Retinal pigment epithelial cell (primary cell): ENCODE measurements around the gene AGMO.

Experiments
- DNase-seq: peaks from one replicate; pipeline ENCODE4 v3.0.0-alpha.2; 2010; ENCODE audit warnings: low read depth
- H3K4me3 ChIP-seq: 2 replicates; pipeline ENCODE4 v1.5.1; 2011; ENCODE audit warnings: mild to moderate bottlenecking, low read length, control low read depth, moderate library complexity
- TF ChIP-seq, protein P1 (sequence below): conservative IDR thresholded peaks from 2 replicates; pipeline ENCODE4 v1.5.1; 2011; ENCODE audit warnings: low read depth, low read length, control low read depth, inconsistent platforms

Gene AGMO

DNA sequence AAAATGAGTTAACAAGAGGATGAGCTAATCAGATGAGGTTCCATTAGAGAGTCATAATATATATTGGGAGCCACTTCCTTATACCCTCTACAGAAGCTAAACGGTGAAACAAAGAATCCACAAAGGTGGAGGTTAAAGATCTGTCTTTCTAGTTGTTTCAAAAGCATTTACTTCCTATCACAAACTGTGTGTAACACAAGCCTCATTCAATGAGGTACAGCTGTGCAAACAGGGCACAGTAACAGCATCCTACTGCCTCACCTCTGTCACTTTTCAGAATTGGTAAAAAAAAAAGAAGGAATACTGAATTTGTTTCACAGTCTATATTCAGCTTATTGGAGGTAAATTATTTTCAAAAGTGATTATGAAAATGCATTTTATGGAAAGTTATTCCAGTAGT is 128.7 kb downstream of the AGMO start:
- no peak for DNase-seq
- TF ChIP-seq, protein P1, sequence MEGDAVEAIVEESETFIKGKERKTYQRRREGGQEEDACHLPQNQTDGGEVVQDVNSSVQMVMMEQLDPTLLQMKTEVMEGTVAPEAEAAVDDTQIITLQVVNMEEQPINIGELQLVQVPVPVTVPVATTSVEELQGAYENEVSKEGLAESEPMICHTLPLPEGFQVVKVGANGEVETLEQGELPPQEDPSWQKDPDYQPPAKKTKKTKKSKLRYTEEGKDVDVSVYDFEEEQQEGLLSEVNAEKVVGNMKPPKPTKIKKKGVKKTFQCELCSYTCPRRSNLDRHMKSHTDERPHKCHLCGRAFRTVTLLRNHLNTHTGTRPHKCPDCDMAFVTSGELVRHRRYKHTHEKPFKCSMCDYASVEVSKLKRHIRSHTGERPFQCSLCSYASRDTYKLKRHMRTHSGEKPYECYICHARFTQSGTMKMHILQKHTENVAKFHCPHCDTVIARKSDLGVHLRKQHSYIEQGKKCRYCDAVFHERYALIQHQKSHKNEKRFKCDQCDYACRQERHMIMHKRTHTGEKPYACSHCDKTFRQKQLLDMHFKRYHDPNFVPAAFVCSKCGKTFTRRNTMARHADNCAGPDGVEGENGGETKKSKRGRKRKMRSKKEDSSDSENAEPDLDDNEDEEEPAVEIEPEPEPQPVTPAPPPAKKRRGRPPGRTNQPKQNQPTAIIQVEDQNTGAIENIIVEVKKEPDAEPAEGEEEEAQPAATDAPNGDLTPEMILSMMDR = no peak
- H3K4me3 ChIP-seq = no peak overlapping the region

DNA sequence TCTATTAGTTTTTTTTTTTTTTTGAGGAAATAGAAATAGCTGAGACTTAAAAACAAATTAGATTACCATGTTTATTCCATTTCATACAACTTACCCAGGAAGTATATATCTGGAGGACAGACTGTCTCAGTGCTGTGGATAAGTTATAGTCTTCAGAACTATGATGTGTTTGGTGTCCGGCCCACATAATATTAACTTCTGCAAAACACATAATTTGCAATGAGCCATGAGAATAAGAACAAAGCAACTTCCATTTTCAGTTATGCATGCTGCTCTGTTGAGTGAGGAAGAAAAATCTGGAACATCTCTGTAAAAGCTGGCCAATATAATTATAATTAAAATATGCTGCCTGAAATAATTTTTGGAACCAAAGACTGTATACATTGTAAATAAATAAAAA is 130.9 kb downstream of the AGMO start:
- no peak for DNase-seq
- TF ChIP-seq, protein P1 = no peak
- no peak overlapping the region for H3K4me3 ChIP-seq

DNA sequence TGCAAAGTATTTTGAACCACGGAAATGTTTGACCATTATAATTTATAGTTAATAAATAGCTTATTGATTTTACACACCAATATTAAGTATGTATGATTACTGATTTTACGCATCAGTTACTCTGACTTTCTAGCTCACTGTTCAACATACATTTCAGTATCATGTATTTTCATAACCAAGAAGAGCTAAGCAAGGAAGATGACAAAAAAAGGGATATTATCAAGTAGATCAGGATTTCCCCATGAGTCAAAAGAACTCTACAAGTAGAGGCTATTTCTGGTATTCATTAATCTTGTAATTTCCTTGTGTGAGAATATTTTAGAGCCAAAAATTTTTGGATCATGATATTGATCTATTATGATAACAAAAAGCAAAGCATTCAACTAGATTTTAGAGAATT is 131.6 kb downstream of the AGMO start:
- no peak overlapping the region for H3K4me3 ChIP-seq
- TF ChIP-seq, protein P1 = no peak
- no peak for DNase-seq

DNA sequence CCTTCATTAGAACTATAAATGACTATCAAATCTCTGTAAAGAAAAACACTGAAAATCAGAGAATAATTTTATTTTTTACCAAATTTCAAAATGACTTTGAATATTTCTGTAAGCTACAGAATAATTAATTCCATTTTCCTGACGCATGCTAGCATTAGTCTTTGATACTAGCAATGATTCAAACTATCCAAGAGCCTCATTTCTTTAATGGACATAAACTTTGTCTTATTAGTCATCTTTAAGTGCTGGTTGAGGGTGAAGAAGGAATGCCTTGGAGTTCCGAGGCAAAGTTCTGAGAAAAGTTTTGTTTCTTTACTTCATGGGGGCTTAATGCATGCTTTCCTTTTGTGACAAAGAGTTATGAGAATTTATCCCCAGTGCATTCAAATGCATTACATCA is 137.3 kb downstream of the AGMO start:
- no peak overlapping the region for H3K4me3 ChIP-seq
- TF ChIP-seq, protein P1 = no peak
- DNase-seq = no peak

DNA sequence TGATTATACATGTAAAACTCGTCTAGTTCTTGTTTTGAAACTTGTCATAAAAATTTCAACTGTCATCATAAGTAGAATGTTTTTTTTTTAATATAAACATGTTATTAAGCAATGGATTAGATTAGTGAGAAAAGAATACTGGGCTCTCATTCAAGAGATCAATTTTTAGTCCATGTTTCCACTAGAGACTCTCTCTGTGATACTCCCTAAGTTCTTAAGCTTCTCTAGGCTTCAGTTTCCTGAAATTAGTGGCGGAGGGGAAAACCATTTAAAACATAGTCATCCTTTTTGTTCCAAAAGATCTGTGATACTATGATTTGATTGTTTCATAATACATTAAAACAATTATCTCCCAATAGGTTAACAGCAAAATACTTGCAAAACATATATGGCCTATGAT is 142.2 kb downstream of the AGMO start:
- no peak for DNase-seq
- TF ChIP-seq, protein P1 = no peak
- no peak overlapping the region for H3K4me3 ChIP-seq

DNA sequence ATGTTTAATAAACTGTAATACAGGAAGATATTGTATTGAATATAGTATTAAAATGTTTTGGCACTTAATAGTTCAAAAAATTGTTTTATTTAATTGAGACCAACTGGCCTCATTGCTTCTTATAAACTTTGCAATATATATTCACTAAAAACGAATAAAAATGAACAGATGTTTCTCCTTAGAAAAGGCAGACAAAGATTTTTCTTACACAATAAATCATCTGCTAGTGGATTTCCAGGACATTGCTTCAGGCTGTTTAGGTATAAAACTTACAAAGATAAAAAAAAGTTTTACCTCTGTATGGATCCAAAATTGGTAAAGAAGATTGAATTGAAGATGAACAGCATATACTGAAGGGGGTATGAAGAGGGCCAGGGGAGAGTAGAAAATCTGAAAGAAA is 143.6 kb downstream of the AGMO start:
- TF ChIP-seq, protein P1 = no peak
- no peak for DNase-seq

DNA sequence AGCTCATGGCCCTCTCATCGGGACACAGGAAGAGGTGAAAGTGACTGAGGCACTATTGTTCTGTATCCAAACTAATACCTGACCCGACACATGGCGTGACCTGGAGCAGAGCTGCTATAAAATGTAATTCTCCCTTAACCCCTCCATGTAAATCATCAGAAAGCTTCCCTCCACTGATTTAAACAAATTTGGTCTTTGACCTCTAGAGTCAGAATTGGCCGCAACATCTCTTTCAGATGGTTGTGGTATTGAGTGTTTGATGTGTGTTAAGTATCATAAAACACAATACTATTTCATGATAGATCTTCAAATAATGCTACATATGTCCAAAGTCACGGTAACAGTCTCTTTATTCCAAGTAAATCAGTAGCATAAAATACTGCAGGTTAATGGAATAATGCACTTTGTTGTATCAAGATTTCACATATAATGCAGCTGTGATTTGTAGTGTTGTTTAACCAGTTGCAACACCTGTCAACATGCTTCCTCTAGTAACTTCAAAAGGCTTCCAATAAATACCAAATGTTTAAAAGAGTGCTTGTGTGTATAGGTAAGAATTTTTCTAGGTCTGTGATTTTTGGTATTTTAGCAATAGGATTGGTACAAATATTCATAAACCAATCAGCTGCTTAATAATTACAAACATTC is 144.3 kb downstream of the AGMO start:
- TF ChIP-seq, protein P1 = no peak
- DNase-seq = no peak
- no peak overlapping the region for H3K4me3 ChIP-seq

More for the DNA sequence above, 143.6 kb downstream of the AGMO start:
- H3K4me3 ChIP-seq = no peak overlapping the region
